Adrenal gland (tissue), 5 donors: Measurements from ENCODE around the gene RASSF5.

Source experiments
- POLR2A ChIP-seq, 2 donors: fragments of 450-650 bp; IDR thresholded peaks; one replicate each; pipeline ENCODE4 v1.6.1; 2017; ENCODE audit warnings: antibody characterized with exemption in 2 of 2, mild to moderate bottlenecking in 2 of 2, moderate library complexity in 1 of 2
- TF ChIP-seq, protein P1 (sequence below), 6 experiments: fragments of 450-650 bp in 4 of 6; fragments of 200-600 bp in 2 of 6; sonication (generic) in 1 of 6; IDR thresholded peaks; 1 replicate in 5 of 6; 2 replicates in 1 of 6; pipeline versions ENCODE4 v1.5.1 to v1.8.0; 2016 to 2021; ENCODE audit warnings: antibody characterized with exemption in 6 of 6, mild to moderate bottlenecking in 2 of 6, moderate library complexity in 1 of 6
- donor health status: DM: no; HTN: no; CAD: no.

DNA sequence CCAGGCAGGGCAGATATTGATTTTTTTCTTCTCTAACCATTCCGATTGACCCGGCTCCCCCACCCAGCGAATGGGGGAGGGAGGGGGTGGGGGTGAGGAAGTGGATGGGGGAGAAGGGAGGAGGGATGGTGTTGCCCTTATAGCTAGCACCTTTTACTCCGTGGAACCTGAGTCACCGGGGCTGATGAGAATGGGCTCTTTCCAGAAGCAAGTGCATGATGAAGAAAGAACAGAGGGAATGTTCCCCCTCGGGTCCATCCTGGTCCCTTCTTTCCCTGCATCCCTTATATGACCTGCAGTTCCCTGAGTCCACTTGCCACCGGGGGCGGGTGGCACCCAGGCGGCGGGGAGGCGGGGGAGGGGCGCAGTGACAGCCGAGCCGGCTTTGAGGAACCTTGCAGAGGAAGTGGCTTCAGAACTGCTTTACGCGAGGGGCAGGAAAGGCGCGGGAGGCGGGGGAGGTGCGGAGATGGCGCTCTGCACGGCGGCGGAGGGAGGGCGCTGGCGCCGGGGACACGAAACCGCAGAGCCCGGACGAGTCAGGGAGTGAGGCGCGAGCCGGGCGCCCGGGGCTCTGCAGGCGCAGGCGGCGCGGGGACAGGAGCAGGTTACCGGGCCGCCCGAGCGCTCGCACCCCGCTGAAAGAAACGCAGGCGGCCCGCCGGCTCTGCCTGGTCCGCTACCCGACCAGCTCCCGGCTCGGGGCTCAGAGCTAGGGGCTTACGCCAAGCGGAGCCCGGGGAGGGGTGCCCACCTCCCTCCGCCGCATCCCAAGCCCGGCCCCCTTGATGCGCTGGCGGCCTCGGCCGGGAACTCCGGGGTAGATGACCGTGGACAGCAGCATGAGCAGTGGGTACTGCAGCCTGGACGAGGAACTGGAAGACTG, 49.7 kb downstream of the RASSF5 start:
- TF ChIP-seq POLR2A (IDR thresholded peaks at IDR 0.05), result peak in 1 of 2 donors; percentile 63
- TF ChIP-seq, protein P1, sequence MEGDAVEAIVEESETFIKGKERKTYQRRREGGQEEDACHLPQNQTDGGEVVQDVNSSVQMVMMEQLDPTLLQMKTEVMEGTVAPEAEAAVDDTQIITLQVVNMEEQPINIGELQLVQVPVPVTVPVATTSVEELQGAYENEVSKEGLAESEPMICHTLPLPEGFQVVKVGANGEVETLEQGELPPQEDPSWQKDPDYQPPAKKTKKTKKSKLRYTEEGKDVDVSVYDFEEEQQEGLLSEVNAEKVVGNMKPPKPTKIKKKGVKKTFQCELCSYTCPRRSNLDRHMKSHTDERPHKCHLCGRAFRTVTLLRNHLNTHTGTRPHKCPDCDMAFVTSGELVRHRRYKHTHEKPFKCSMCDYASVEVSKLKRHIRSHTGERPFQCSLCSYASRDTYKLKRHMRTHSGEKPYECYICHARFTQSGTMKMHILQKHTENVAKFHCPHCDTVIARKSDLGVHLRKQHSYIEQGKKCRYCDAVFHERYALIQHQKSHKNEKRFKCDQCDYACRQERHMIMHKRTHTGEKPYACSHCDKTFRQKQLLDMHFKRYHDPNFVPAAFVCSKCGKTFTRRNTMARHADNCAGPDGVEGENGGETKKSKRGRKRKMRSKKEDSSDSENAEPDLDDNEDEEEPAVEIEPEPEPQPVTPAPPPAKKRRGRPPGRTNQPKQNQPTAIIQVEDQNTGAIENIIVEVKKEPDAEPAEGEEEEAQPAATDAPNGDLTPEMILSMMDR (IDR thresholded peaks at IDR 0.05), result no peak
